ENCODE measurements around the gene MINK1.

Gene MINK1

GRCh38 chr17:4892499-4893221 lies 59.5 kb downstream of the MINK1 start:
- no peak overlapping the region for H3K4me3 ChIP-seq (ENCODE audit: control insufficient read depth, low read depth, low read length)
- DNase-seq (ENCODE audit: low read depth) = no peak
- no peak for TF ChIP-seq CTCF (conservative IDR thresholded peaks at IDR 0.05; ENCODE audit: control insufficient read depth, insufficient read depth, low read depth, low read length)

- TF ChIP-seq CTCF (conservative IDR thresholded peaks at IDR 0.05; ENCODE audit: control insufficient read depth, insufficient read depth, low read depth, low read length) = no peak
- no peak for DNase-seq (ENCODE audit: low read depth)
- no peak overlapping the region for H3K4me3 ChIP-seq (ENCODE audit: control insufficient read depth, low read depth, low read length)
These were observed 60.1 kb downstream of the MINK1 start for GRCh38 chr17:4893272-4893671.

GRCh38 chr17:4893721-4894560 lies 60.8 kb downstream of the MINK1 start:
- DNase-seq (ENCODE audit: low read depth) = no peak
- no peak for TF ChIP-seq CTCF (conservative IDR thresholded peaks at IDR 0.05; ENCODE audit: control insufficient read depth, insufficient read depth, low read depth, low read length)
- H3K4me3 ChIP-seq (ENCODE audit: control insufficient read depth, low read depth, low read length) = no peak overlapping the region

- no peak for TF ChIP-seq CTCF (conservative IDR thresholded peaks at IDR 0.05; ENCODE audit: control insufficient read depth, insufficient read depth, low read depth, low read length)
- no peak overlapping the region for H3K4me3 ChIP-seq (ENCODE audit: control insufficient read depth, low read depth, low read length)
- no peak for DNase-seq (ENCODE audit: low read depth)
These were observed 62.0 kb downstream of the MINK1 start for GRCh38 chr17:4895121-4895520.

GRCh38 chr17:4895657-4896331 lies 62.7 kb downstream of the MINK1 start:
- DNase-seq (ENCODE audit: low read depth) = no peak
- no peak overlapping the region for H3K4me3 ChIP-seq (ENCODE audit: control insufficient read depth, low read depth, low read length)
- no peak for TF ChIP-seq CTCF (conservative IDR thresholded peaks at IDR 0.05; ENCODE audit: control insufficient read depth, insufficient read depth, low read depth, low read length)

- DNase-seq (ENCODE audit: low read depth) = no peak
- no peak for TF ChIP-seq CTCF (conservative IDR thresholded peaks at IDR 0.05; ENCODE audit: control insufficient read depth, insufficient read depth, low read depth, low read length)
- H3K4me3 ChIP-seq (ENCODE audit: control insufficient read depth, low read depth, low read length) = no peak overlapping the region
These were observed 63.4 kb downstream of the MINK1 start for GRCh38 chr17:4896332-4897197.
